GM19025 (cell line): ENCODE results near the gene KCTD11.
"Not testable (repeated sequence)": the region's sequence is repeated elsewhere in the genome, so short reads cannot be mapped to it uniquely, and the experiment has no call there.

ENCODE experiments used
- ATAC-seq: cut with Tn5 transposase; IDR thresholded peaks from one replicate; pipeline ENCODE4 v1.9.1; 2021; ENCODE audit warnings: mild to moderate bottlenecking, low read depth, moderate library complexity; ENCODE audit not compliant: unreplicated experiment

KCTD11 gene

DNA sequence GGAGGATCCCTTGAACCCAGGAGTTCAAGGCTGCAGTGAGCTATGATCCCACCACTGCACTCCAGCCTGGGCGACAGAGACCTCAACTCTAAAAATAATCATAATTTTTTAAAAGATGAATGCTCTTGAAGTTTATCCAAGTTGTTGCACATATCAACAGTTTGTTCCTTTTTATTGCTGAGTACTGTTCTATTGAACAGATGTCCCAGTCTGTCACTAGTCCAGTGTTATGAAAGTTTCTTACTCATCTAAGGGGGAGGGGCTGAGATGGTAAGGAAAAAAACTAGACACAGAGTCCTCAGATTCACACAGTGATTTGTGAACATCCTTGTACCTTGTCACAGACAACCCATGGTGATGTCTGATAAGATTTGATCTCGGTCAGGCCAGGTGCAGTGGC is 11.8 kb upstream of the KCTD11 start:
- ATAC-seq = no peak

DNA sequence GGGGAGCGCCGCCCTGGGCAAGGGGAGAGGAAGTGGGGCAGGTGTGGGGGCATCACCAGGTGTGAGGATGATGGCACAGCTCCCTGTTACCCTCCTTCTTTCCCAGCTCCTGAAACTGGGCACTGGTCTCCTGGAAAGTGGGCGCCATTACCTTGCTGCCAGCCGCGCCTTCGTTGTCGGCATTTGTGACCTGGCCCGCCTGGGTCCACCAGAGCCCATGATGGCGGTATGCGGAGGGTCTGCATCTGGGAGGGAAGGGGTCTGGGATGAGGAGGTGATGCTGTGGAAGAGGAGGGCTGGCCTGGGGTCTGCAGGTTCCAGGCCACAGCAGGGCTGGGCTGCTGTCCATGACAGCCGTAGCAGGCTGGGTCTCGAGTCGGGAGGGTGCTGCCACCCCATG is 10.1 kb upstream of the KCTD11 start:
- ATAC-seq = no peak

DNA sequence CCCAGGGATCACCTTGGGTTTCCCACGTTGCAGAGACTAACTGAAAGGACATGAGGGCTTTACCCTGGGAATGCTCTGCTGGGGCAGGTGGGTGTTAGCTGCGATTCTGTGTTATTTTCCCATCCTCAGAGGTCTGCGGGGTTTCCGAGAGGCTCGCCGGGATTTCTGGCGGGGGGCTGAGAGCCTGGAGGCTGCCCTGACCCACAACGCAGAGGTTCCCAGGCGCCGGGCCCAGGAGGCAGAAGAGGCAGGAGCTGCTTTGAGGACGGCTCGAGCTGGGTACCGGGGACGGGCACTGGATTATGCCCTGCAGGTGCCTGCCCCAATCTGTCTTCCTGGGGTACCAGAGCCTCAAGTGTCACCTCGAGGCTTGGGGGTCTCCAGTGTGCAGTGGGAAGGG is 8.7 kb upstream of the KCTD11 start:
- ATAC-seq = no peak

DNA sequence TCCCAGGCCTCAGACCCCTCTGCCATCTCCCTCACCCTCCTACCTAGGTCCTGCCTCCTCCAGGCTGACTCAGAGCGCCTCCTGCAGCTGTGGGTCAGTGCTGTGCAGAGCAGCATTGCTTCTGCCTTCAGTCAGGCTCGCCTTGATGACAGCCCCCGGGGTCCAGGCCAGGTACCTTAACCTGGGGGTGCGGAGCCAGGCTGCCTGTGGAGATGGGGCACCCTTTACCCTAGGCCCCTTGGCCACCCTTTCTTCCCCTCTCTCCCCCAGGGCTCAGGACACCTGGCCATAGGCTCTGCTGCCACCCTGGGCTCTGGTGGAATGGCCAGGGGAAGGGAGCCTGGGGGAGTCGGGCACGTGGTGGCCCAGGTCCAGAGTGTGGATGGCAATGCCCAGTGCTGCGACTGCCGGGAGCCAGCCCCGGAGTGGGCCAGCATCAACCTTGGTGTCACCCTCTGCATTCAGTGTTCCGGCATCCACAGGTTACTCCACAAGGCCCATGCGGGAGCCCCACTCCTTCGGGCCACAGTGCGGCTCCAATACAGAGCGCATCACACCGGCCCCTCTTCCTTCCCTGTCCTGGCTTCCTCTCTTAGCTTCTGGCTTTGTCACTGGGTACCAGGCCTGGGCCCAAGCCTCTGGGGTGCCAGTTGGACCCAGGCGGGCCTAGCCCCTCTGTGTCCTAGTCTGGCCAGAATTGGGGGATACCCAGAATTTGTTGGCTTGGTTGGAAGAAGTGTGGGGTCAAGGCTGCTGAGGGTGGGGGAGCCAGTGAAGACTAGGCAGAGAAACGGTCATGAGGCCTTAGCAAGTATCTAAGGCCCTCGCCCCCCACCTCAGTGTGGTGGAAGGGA is 5.0 kb upstream of the KCTD11 start:
- ATAC-seq = no peak

DNA sequence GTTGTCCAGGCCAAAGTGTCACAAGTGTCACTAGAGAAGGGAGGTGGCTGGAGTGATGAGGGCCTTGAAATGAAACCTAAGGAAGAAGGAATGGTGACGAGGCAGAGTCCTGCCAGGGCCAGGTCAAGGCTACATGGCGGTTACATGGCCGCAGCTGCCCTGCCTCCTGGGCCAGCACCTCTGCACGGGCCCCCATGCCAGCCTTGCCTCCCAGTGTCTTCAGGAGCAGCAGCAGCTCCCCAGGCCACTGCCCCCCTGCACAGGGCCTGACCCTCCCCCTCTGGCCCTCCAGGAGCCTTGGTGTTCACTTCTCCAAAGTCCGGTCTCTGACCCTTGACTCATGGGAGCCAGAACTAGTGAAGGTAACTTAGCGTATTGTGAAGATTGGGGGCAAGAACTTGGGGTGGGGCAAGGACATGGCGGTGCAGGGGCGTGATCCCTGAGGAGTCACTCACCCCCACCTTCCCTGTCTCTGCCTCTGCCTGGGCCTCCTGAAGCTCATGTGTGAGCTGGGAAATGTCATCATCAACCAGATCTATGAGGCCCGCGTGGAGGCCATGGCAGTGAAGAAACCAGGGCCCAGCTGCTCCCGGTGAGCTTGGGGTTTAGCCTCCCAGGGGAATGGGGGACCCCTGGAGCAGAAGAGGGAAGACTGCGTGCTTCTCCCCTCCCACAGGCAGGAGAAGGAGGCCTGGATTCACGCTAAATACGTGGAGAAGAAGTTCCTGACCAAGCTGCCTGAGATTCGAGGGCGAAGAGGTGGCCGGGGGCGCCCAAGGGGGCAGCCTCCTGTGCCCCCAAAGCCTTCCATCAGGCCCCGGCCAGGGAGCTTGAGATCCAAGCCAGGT is 4.1 kb upstream of the KCTD11 start:
- no peak for ATAC-seq

DNA sequence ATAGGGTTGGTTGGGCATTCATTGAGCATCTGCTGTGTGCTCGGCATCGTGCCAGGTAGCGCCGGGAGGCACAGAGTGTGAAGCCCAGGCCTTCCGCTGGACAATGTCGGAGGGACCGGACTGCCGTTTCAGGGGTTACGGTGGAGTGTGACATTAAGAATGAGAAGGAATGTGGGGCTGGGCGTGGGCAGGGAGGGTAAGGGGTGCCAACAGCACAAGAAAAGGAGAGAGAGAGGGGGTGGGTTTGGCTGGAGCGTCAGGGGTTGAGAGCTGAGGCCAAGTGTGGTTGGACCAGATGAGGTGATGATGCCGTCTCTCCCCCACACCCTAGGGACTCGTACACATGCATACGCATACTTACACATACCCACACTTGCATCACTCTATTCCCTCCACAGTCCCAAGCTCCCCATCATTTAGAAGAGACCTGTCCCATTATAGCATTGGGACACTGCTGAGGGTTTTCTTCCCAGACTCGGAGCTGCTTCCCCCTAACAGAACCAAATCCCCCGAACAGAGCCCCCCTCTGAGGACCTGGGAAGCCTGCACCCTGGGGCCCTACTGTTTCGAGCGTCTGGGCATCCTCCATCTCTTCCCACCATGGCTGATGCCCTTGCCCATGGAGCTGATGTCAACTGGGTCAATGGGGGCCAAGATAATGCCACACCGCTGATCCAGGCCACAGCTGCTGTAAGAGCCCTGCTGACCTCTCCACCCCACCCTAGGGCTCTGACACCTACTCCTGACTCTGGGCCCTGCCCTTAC is 3.3 kb upstream of the KCTD11 start:
- no peak for ATAC-seq

DNA sequence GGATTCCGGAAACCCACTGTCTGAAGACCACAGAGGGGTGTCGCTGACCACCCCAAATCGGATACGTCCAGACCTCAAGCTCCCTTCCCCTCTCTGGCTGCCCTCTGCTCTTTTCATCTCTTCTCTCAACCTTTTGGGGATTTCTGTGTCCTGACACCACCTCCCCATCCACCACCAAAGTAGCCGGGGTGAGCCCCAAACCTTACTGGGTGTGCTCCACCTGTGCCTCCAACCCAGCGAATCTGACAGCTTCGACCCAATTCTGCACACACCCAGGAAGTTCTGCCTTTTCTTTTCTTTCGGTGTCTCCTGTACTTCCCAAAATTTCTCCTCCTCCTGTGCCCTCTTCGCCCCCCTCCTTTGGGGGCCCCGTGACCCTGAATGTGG is 534 bp downstream of the KCTD11 start:
- ATAC-seq = no peak

DNA sequence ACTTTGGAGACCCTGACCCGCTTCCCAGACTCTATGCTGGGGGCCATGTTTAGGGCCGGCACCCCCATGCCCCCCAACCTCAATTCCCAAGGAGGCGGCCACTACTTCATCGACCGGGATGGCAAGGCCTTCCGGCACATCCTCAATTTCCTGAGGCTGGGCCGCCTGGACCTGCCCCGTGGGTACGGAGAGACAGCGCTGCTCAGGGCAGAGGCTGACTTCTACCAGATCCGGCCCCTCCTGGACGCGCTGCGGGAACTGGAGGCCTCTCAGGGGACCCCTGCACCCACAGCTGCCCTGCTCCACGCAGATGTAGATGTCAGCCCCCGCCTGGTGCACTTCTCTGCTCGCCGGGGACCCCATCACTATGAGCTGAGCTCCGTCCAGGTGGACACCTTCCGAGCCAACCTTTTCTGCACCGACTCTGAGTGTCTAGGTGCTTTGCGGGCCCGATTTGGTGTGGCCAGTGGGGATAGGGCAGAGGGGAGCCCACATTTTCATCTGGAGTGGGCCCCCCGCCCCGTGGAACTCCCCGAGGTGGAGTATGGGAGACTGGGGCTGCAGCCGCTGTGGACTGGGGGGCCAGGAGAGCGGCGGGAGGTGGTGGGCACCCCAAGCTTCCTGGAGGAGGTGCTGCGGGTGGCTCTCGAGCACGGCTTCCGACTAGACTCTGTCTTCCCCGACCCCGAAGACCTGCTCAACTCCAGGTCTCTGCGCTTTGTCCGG is 1.1 kb downstream of the KCTD11 start:
- no peak for ATAC-seq

DNA sequence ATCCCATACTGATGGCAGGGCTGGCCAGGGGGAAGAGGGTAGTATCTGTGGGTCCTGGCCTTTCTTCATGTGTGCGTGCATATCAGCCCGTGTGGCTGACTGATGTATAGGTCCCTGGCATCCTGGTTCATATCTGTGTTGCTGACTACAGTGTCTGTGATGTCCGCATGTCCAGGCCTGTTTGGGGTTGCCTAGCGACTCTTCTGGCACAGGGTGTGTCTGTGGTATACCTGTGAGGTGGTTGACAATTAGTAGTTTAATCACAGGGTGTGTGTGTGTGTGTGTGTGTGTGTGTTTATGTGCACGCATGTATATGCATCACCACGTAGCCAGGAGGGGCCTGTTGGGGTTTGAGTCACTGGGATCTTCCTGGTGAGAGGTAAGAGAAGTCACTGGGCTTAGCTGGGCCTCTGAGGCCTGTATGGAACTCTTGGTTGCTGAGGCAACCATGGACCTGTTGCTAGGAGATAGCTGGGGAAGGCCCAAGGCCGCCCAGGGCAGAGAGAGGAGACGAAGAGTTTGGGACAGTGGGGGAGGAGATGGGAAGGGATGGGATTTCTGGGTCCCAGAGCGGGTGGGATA is 2.4 kb downstream of the KCTD11 start:
- no peak for ATAC-seq

DNA sequence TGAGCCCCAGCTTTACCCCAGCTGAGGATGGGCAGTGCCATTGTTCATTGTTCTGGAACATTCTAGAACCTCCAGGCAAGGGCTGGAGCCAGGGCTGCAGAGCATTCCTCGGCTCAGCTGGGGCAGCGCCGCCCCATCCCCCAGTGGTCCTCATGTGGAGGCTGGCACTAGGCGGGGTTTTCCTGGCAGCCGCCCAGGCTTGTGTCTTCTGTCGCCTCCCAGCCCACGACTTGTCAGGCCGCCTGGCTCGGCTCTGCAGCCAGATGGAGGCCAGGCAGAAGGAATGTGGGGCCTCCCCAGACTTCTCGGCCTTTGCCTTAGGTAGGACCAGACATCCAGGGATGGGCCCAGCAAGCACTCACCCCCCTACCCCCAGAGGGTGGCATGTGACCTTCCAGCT is 3.1 kb downstream of the KCTD11 start, which contains the start of gene TMEM95:
TSS of gene TMEM95 (plus strand) at position 104 of the 400 bp plus-strand sequence. CDS start at position 153, 49 bp downstream.
- ATAC-seq = no peak

DNA sequence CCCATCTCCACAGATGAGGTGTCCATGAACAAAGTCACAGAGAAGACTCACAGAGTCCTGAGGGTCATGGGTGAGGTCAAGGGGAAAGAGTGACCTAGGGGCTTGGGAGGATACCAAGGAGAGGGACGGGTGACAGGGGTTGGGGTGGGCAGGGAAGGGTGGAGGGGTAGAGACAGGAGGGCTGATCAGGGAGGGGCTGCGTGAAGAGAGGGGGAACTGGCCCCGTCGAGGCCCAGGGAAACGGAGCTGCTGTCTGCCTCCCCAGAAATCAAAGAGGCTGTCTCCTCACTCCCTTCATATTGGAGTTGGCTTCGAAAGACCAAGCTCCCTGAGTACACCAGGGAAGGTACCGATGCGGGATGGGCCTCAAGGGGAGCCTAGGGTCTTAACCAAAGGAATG is 3.6 kb downstream of the KCTD11 start:
- ATAC-seq = no peak

DNA sequence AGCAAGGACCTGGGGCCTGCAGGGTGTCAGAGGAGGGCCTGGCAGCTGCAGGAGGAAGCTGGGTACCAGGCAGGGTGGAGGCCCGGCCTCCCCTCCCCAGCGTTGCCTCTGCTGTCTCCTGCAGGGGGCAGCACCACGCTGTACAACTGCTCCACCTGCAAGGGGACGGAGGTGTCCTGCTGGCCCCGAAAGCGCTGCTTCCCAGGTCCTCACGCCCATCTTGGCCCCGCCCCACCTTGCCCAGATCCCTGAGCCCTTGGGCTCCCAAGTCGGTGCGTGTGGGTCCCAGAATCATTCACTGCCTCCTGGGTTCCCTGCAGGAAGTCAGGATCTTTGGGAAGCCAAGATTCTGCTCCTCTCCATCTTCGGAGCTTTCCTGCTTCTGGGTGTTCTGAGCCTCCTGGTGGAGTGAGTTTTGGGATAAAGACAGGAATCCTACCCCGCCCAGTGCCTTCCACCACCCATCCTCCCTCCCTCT is 4.1 kb downstream of the KCTD11 start:
- ATAC-seq = no peak

DNA sequence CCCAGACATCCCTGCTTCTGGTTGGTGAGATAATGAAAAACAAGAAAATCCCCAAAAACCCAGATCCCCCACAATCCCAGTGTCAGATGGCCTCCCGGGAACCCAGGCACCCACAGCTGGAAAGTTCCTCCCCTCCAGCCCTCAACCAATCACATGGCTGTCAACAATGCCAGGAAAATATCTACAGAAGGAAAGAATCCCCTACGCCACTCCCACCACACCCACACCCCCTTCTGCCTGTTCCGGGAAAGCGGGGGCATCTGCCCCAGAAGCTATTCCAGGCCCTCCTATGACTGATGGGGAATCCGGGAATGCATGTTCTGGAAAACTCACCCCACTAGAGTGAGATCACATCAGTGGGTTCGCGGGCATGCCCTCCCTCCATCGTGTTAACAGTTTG is 4.8 kb downstream of the KCTD11 start:
- ATAC-seq = no peak

DNA sequence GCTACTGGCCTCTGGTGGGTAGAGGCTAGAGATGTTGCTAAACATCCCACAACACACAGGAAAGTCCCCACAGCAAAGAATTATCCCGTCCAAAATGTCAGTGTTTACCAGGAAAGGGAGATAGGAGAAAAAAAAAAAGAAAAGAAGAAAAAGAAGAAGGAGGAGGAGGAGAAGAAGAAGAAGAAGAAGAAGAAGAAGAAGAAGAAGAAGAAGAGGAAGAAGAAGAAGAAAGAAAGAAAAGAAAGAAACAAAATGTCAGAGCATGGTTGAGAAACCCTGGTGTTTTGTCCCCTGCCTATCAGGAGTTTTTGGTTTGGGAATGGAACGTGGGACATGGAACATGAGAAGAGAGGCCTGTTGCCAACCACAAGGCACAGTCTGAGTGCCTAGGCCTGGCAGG is 5.4 kb downstream of the KCTD11 start:
- ATAC-seq = no peak

DNA sequence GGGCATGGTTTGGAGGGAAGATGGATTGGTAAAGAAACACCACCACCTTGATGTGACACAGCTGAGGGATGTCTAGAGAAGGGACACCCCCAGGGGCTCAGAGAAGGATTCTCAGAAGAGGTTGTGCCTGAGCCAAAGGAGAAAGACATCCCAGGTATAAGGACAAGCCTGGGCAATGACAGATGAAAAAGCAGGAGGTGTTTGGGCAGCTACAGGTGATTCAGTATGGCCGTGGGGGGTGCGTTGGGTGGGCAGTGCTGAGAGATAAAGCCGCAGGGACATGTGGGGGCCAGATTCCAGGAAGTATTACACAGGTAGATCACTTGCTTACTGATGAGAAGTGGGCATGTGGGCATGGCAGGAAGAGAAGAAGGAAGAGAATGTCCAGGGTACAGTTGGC is 9.9 kb downstream of the KCTD11 start:
- ATAC-seq = no peak

DNA sequence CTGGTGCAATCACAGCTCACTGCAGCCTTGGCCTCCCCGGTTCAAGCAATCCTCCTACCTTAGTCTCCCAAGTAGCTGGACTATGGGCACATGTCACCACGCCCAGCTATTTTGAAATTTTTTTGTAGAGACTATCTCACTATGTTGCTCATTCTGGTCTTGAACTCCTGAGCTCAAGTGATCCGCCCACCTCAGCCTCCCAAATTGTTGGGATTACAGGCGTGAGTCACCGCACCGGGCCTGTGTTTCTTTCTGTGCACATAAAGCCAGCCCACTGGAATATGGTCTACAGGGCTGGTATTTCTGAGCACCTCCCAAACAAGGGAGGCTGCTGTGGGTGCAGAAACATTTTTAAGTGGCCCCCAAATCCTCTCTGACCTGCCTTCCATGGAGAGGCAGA is 11.3 kb downstream of the KCTD11 start:
- no peak for ATAC-seq

DNA sequence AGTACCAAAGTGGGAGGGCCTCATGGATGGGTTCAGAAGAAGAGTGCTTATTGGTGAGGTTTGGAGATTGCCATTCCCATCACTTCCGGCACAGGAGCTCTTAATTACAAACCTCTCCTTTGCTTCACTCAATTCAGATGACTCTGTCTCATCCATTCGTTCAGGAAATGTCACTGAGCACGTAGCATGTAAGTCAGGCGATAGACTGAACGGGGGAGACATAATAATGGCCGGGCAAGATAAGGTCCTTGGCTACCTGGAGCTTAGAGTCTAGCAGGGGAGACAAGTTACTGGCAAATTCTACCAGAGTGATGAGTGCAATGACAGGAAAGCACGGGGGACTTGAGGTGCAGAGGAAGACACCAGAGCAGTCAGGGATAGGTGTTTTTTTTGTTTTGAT is 14.0 kb downstream of the KCTD11 start:
- ATAC-seq = not testable (repeated sequence)

DNA sequence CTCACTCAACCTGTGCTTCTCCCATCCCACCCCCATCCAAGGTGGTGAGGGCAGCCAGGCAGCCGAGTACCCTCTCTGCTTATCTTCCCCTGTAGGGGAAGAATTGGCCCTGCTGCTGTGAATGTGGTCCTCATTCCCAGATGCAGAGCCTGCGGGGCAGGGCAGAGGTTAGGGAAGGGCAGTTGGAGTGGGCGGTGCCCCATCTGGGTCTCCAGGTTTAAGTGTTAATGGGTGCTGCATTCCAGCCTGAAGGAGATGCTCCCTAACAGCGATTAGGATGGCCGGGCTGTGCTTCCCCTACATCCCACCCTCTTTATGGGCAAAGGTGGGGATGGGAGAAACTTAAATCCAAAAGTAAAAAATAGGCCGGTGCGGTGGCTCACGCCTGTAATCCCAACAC is 15.1 kb downstream of the KCTD11 start:
- no peak for ATAC-seq

DNA sequence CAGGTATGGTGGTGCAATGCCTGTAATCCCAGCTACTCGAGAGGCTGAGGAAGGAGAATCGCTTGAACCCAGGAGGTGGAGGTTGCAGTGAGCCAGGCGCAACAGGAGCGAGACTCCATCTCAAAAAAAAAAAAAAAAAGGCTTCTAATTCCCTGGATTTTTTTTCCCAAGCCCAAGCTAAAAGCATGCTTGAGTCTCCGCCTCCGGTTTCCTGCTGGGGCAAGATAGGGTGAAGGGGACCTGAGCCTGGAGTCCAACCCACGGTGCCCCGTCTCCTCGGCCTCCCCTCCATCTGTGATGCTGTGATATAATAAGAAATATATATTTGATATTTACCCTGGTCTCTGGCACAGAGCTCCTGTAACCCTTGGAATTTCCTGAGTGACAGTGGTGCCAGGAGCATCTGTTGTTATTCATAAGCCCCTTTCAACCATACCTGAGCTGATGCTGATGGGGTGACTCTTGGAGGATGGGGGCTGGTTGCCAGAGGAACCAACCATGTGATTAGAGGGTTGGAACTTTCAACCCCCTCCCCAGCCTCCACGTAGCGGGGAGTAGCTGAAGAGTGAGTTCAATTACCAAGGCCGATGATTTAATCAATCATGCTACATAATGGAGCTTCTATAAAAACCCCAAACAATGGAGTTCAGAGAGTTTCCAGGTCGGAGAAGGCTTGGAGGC is 16.1 kb downstream of the KCTD11 start:
- no peak for ATAC-seq
